Stimulated activated CD4-positive, alpha-beta T cell treated with anti-CD3 and anti-CD28 coated beads, Interleukin-1b, Interleukin-23, amount 100 ng/mL, for 24 hours (primary cell): Measurements from ENCODE around the gene SELENON.

Experiments used
- DNase-seq, 4 experiments: peaks; one replicate each; pipeline ENCODE4 v3.0.0-alpha.2; 2020; ENCODE audit warnings: low read depth in 4 of 4, low spot score in 1 of 4

The SELENON gene

DNA sequence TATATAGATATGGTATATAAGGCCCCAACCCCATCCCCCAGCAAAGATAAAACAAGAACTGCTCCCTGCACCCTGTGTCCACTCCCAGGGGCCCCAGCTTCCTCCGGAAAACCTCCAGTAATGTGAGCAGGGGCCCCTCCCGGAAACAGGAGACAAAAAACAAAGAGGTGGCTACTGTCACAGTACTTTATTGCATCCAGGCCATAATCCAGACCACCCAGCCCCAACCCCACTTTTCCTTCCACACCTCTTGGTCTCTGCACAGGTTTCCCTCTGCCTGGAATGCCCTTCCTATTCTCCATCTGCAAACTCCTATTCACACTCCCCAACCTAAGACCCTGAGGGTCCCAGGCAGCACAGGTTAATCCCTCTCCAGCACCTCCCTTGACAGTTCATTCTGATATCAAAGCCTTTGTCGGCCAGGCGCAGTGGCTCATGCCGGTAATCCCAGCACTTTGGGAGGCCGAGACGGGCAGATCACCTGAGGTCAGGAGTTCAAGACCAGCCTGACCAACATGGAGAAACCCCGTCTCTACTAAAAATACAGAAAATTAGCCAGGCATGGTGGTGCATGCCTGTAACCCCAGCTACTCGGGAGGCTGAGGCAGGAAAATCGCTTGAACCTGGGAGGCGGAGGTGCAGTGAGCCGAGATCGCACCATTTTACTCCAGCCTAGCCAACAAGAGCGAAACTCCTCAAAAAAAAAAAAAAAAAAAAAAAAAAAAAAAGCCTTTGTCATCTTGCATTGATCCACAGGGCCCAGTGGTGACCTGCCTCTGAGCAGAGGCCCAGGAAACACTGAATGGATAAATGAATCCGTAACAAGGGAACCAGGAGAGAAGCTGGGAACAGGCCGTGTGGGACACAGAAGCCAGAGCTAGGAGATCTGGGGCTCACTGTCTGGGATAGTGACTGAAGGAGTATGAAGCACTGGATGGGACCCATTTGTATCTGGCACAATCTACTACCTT, 61.6 kb downstream of the SELENON start:
- no peak for DNase-seq

DNA sequence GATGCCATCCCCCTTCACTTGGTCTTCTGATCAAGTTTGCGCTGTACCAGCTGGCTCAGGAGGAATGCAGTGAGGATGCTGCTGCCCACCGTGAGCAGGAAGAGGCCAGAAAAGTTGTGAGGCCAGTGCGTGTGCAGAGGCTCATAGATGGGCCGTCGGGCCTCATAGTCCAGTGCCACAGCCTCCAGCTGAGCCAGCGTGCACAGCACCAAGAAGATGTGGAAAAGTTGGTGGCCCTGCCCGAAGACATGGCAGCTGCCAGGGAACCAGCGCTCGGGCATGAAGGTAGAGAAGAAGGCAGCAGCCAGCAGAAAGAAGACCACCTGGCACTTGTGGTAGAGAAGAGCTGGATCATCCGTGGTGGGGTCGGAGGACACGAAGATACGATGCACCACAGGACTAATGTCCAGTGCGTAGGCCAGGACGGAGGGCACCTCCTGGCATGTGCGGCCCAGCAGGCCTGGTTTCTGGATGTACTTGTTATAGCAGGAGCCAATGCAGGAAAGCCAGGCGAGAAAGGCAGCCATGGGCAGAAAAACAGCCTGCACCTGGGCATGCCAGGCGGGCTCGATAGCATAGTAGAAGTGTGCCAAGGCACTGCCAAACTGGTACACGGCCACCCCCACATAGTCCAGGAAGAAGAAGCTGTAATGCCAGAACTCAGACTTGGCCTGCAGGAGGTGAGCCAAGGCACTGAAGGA, 62.9 kb downstream of the SELENON start:
- DNase-seq = no peak

- no peak for DNase-seq
Observed at GRCh38 chr1:25863486-25864262, 63.7 kb downstream of the SELENON start.

- no peak for DNase-seq
Observed at GRCh38 chr1:25864434-25864833, 64.4 kb downstream of the SELENON start.

- DNase-seq = no peak
Observed at GRCh38 chr1:25866288-25866687, 66.3 kb downstream of the SELENON start.

- no peak for DNase-seq
Observed at GRCh38 chr1:25867210-25867991, 67.4 kb downstream of the SELENON start.
